ENCODE results near the gene TMTC1. TPM values are rescaled to one million over a fixed set of nuclear protein-coding genes. Genes with fewer than 3 reads are reported as not detected.
"Not testable (repeated sequence)": the region's sequence is repeated elsewhere in the genome, so short reads cannot be mapped to it uniquely, and the experiment has no call there.

Gene TMTC1
- total RNA-seq, 1 donor from 2014 or later, result 40.4 TPM

- no peak for DNase-seq
Observed at GRCh38 chr12:29665107-29665506, 118.6 kb downstream of the TMTC1 start.

- no peak for DNase-seq
Observed at GRCh38 chr12:29662734-29663323, 120.9 kb downstream of the TMTC1 start.

- DNase-seq, result no peak
Observed at GRCh38 chr12:29660847-29661246, 122.9 kb downstream of the TMTC1 start.

- no peak for DNase-seq
Observed at GRCh38 chr12:29656762-29657538, 126.8 kb downstream of the TMTC1 start.

- DNase-seq, result no peak
Observed at GRCh38 chr12:29655861-29656260, 127.9 kb downstream of the TMTC1 start.

GRCh38 chr12:29653286-29653685 is 130.5 kb downstream of the TMTC1 start:
- no peak for DNase-seq

- no peak for DNase-seq
Observed at GRCh38 chr12:29650371-29650770, 133.4 kb downstream of the TMTC1 start.

- DNase-seq, result no peak
Observed at GRCh38 chr12:29649722-29650121, 134.0 kb downstream of the TMTC1 start.

GRCh38 chr12:29644536-29645162 is 139.1 kb downstream of the TMTC1 start:
- DNase-seq, result no peak

GRCh38 chr12:29640589-29641345 is 143.0 kb downstream of the TMTC1 start:
- no peak for DNase-seq

GRCh38 chr12:29639893-29640495 is 143.7 kb downstream of the TMTC1 start:
- DNase-seq, result no peak

GRCh38 chr12:29638528-29638927 is 145.2 kb downstream of the TMTC1 start:
- DNase-seq, result no peak

GRCh38 chr12:29634057-29634456 is 149.7 kb downstream of the TMTC1 start:
- DNase-seq, result no peak

- not testable (repeated sequence) for DNase-seq
Observed at GRCh38 chr12:29630164-29630563, 153.6 kb downstream of the TMTC1 start.

- DNase-seq, result no peak
Observed at GRCh38 chr12:29627221-29627620, 156.5 kb downstream of the TMTC1 start.

GRCh38 chr12:29625359-29625953 is 158.3 kb downstream of the TMTC1 start:
- DNase-seq, result no peak

GRCh38 chr12:29622251-29622650 is 161.5 kb downstream of the TMTC1 start:
- DNase-seq, result no peak

GRCh38 chr12:29620030-29620429 is 163.7 kb downstream of the TMTC1 start:
- DNase-seq, result no peak

- no peak for DNase-seq
Observed at GRCh38 chr12:29617407-29617803, 166.3 kb downstream of the TMTC1 start.

- DNase-seq, result peak; percentile 17
Observed at GRCh38 chr12:29616664-29617406, 166.9 kb downstream of the TMTC1 start.

GRCh38 chr12:29614694-29615325 is 168.9 kb downstream of the TMTC1 start:
- DNase-seq, result no peak

All from occipital lobe (tissue), 2 donors.